CD4-positive, alpha-beta T cell (primary cell): Measurements from ENCODE around the gene PBX1. TPM values are rescaled to one million over a fixed set of nuclear protein-coding genes. Genes with fewer than 3 reads are reported as not detected.

Experiments
- ATAC-seq: fragments of 200-7000 bp; cut with Tn5 transposase; one replicate; pipeline ENCODE4 v1.10.0; 2022; ENCODE audit warnings: mild to moderate bottlenecking; ENCODE audit not compliant: poor library complexity
- CTCF ChIA-PET: fragments of 350-600 bp; sonication (Branson Sonifier 250); formaldehyde crosslinking; loops from one replicate; lab custom pipeline; 2021; ENCODE audit warnings: antibody characterized with exemption, inconsistent platforms; lab: Charles Lee
- POLR2A ChIA-PET: fragments of 350-600 bp; sonication (Branson Sonifier 250); formaldehyde crosslinking; loops from one replicate; lab custom pipeline; 2021; ENCODE audit warnings: antibody characterized with exemption, inconsistent platforms; lab: Charles Lee
- DNase-seq, 14 experiments: peaks; one replicate each; pipeline ENCODE4 v3.0.0-alpha.2; 2013 to 2020; ENCODE audit warnings: mixed read lengths in 2 of 14
- H3K27ac ChIP-seq, 2 donors: one replicate each; pipeline versions ENCODE4 v1.5.1 to v1.7.0; 2013; ENCODE audit warnings: low read length in 2 of 2, low read depth in 1 of 2, mild to moderate bottlenecking in 1 of 2
- H3K27me3 ChIP-seq, 2 experiments: 1 replicate in 1 of 2; 2 replicates in 1 of 2; pipeline versions ENCODE4 v1.6.1 to v1.7.0; 2013; ENCODE audit warnings: low read length in 2 of 2, control low read depth in 1 of 2, mild to moderate bottlenecking in 1 of 2, moderate library complexity in 1 of 2; ENCODE audit not compliant: insufficient read depth in 2 of 2, control insufficient read depth in 1 of 2
- H3K36me3 ChIP-seq: one replicate; pipeline ENCODE4 v1.6.1; 2013; ENCODE audit warnings: low read length, control low read depth; ENCODE audit not compliant: insufficient read depth
- H3K4me1 ChIP-seq: one replicate; pipeline ENCODE4 v1.6.1; 2013; ENCODE audit warnings: low read length, control low read depth; ENCODE audit not compliant: insufficient read depth
- H3K4me3 ChIP-seq: one replicate; pipeline ENCODE4 v1.5.1; 2013; ENCODE audit warnings: mild to moderate bottlenecking, low read length, moderate library complexity
- H3K9me3 ChIP-seq, 2 experiments: 1 replicate in 1 of 2; 2 replicates in 1 of 2; pipeline versions ENCODE4 v1.6.1 to v1.7.0; 2013; ENCODE audit warnings: low read length in 2 of 2, mild to moderate bottlenecking in 2 of 2, control low read depth in 1 of 2, moderate library complexity in 1 of 2; ENCODE audit not compliant: control insufficient read depth in 1 of 2, insufficient read depth in 1 of 2
- H3K27ac Mint-ChIP-seq: one replicate; pipeline ENCODE4 v1.8.0; 2020; ENCODE audit warnings: mixed read lengths
- H3K27me3 Mint-ChIP-seq: one replicate; pipeline ENCODE4 v1.8.0; 2021; ENCODE audit warnings: mixed read lengths
- H3K36me3 Mint-ChIP-seq: one replicate; pipeline ENCODE4 v1.8.0; 2021; ENCODE audit warnings: low read depth, mixed read lengths
- H3K4me1 Mint-ChIP-seq: one replicate; pipeline ENCODE4 v1.8.0; 2021; ENCODE audit warnings: low read depth, mixed read lengths
- H3K4me3 Mint-ChIP-seq: one replicate; pipeline ENCODE4 v1.8.0; 2020; ENCODE audit warnings: mild to moderate bottlenecking, mixed read lengths
- H3K9me3 Mint-ChIP-seq: one replicate; pipeline ENCODE4 v1.8.0; 2020; ENCODE audit warnings: mixed read lengths
- intact Hi-C, 2 experiments: fragments of 100-400 bp; cut with DNase I in 1 of 2; cut with micrococcal nuclease in 1 of 2; formaldehyde crosslinking; loops; one replicate each; pipeline versions ENCODE4 v1.15.1 to v1.9.0; 2023 to 2025; cut with DNase I, micrococcal nuclease
- total RNA-seq, 174 experiments: library from RNA in 2 of 174; stranded (reverse) in 2 of 174; gene quantifications; one replicate each; pipeline ENCODE4 v1.2.3 and lab custom pipeline; 2021 to 2026
- TF ChIP-seq, protein P1 (sequence below): fragments of 200-600 bp; IDR thresholded peaks from one replicate; pipeline ENCODE4 v1.8.0; 2022; ENCODE audit warnings: antibody characterized with exemption, mild to moderate bottlenecking

Gene PBX1
- total RNA-seq, 2 experiments from 2014 or later = 0.64 to 0.96 TPM

DNA sequence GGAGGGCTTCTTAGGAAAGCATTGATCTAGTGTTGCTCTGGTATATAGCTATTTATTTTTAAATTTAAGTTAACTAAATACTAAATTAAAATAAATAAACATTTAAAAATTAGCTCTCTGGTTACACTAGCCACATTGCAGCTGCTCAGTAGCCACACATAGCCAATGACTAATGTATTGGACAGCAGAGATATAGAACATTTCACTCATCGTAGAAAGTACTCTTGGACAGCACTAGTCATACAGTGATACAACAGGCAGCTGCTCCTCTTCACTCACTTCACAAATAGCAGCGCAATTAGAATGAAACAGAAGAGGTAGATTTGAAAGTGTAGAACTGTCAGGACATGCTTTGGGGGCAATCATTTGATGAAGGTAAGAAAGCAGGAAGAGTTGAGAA lies 245.4 kb downstream of the PBX1 start:
- ATAC-seq (no peak), DNase-seq (no peak)
- Histone ChIP-seq H3K4me3 (no peak overlapping the region), H3K27me3 (no peaks in the 10 kb centered on the region), H3K9me3 (peaks cover 0 to 7% of the 10 kb centered on the region in 2 experiments), H3K27ac (no peak overlapping the region), H3K36me3 (no peaks in the 10 kb centered on the region), H3K4me1 (no peaks in the 10 kb centered on the region)
- Mint-ChIP-seq H3K4me3 (no peak overlapping the region), H3K9me3 (no peaks in the 10 kb centered on the region), H3K27ac (no peak overlapping the region), H3K36me3 (no peaks in the 10 kb centered on the region), H3K4me1 (no peaks in the 10 kb centered on the region), H3K27me3 (no peaks in the 10 kb centered on the region)
- POLR2A ChIA-PET = no interaction called here
- CTCF ChIA-PET = no interaction called here
- intact Hi-C loops = no loop called here
- TF ChIP-seq, protein P1, sequence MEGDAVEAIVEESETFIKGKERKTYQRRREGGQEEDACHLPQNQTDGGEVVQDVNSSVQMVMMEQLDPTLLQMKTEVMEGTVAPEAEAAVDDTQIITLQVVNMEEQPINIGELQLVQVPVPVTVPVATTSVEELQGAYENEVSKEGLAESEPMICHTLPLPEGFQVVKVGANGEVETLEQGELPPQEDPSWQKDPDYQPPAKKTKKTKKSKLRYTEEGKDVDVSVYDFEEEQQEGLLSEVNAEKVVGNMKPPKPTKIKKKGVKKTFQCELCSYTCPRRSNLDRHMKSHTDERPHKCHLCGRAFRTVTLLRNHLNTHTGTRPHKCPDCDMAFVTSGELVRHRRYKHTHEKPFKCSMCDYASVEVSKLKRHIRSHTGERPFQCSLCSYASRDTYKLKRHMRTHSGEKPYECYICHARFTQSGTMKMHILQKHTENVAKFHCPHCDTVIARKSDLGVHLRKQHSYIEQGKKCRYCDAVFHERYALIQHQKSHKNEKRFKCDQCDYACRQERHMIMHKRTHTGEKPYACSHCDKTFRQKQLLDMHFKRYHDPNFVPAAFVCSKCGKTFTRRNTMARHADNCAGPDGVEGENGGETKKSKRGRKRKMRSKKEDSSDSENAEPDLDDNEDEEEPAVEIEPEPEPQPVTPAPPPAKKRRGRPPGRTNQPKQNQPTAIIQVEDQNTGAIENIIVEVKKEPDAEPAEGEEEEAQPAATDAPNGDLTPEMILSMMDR = no peak

DNA sequence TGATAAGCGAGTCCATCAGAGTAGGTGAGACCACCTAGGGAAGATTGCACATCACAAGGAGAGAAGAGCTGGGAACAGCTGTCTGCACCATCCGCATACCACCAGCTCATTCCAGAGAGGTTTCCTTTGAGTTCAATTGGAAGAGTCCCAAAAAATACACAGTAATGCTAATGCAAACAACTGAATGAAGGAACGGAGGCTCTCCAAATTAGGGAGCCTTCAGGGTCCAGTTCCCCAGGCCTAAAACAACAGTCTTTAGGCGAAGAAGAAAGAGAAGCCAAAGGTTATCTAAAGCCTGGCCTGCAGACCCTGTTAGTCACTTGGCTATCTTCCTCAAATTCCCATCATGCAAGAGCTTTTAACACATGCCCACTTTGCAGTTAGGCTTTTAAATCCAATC lies 246.4 kb downstream of the PBX1 start:
- H3K4me1 Mint-ChIP-seq = no peaks in the 10 kb centered on the region
- no peak for DNase-seq
- no peaks in the 10 kb centered on the region for H3K27me3 Mint-ChIP-seq
- POLR2A ChIA-PET = no interaction called here
- no peaks in the 10 kb centered on the region for H3K27me3 ChIP-seq
- H3K27ac Mint-ChIP-seq = no peak overlapping the region
- TF ChIP-seq, protein P1 = no peak
- no peak overlapping the region for H3K4me3 ChIP-seq
- no peaks in the 10 kb centered on the region for H3K36me3 ChIP-seq
- ATAC-seq = no peak
- H3K36me3 Mint-ChIP-seq = no peaks in the 10 kb centered on the region
- CTCF ChIA-PET = no interaction called here
- no peak overlapping the region for H3K27ac ChIP-seq
- H3K4me1 ChIP-seq = no peaks in the 10 kb centered on the region
- H3K9me3 ChIP-seq = peaks cover 0 to 4% of the 10 kb centered on the region in 2 experiments
- H3K4me3 Mint-ChIP-seq = no peak overlapping the region
- intact Hi-C loops = no loop called here
- H3K9me3 Mint-ChIP-seq = no peaks in the 10 kb centered on the region

DNA sequence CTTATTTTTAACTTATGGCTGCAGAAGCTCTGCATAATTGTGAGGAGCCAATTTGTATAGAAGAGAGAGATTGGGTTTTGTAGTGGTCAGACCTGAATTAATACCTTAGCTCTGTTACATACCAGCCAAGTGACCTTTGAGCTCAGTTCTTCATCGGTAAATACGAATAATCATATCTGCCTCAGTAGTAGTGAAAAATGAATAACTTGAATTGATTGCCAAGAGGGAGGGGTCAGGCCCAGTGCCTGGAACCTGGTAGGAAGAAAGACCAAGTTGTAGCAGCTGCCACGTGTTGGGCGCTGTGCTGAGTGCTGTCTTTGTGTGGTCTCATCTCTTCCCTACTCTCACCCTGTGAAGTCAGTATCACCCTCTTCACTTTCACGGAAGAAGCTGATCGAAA lies 247.5 kb downstream of the PBX1 start:
- Mint-ChIP-seq H3K27ac (no peak overlapping the region), H3K9me3 (no peaks in the 10 kb centered on the region), H3K27me3 (no peaks in the 10 kb centered on the region), H3K36me3 (no peaks in the 10 kb centered on the region), H3K4me1 (no peaks in the 10 kb centered on the region), H3K4me3 (no peak overlapping the region)
- no peak for DNase-seq
- Histone ChIP-seq H3K27ac (no peak overlapping the region), H3K9me3 (peaks cover 0 to 4% of the 10 kb centered on the region in 2 experiments), H3K36me3 (no peaks in the 10 kb centered on the region), H3K4me1 (no peaks in the 10 kb centered on the region), H3K27me3 (no peaks in the 10 kb centered on the region), H3K4me3 (no peak overlapping the region)
- intact Hi-C loops = no loop called here
- TF ChIP-seq, protein P1 = no peak
- ChIA-PET CTCF (no interaction called here), POLR2A (no interaction called here)
- no peak for ATAC-seq
